ENCODE data around the gene RNU4-1.

- TF ChIP-seq CTCF (IDR thresholded peaks at IDR 0.05): peak in 5 of 7 experiments; percentile 70 to 92 (median 77)
- TF ChIP-seq EP300 (IDR thresholded peaks at IDR 0.05): no peak
- TF ChIP-seq POLR2A (IDR thresholded peaks at IDR 0.05): no peak
Observed at GRCh38 chr12:120265473-120266179, 27.4 kb downstream of the RNU4-1 start, which contains the start of gene PXN.
